WTC11 (cell line): ENCODE data around the gene ERICH6. TPM values are rescaled to one million over a fixed set of nuclear protein-coding genes. Genes with fewer than 3 reads are reported as not detected.

Experiments
- ATAC-seq: fragments of 200-7000 bp; cut with Tn5 transposase; 2 replicates; pipeline ENCODE4 v1.10.0; 2021; ENCODE audit warnings: mild to moderate bottlenecking, moderate library complexity
- CTCF ChIA-PET: fragments of 300-600 bp; sonication (Branson Sonifier 250); formaldehyde crosslinking; loops from one replicate; lab custom pipeline; 2021; ENCODE audit warnings: antibody characterized with exemption; lab: Charles Lee
- POLR2A ChIA-PET: fragments of 350-600 bp; sonication (Branson Sonifier 250); formaldehyde crosslinking; loops from one replicate; lab custom pipeline; 2021; ENCODE audit warnings: antibody characterized with exemption; lab: Charles Lee
- DNase-seq: peaks from one replicate; pipeline ENCODE4 v3.0.0; 2021; ENCODE audit warnings: low spot score
- H3K27ac Mint-ChIP-seq: 2 replicates; pipeline ENCODE4 v1.8.0; 2021; ENCODE audit warnings: mixed read lengths
- H3K27me3 Mint-ChIP-seq: 2 replicates; pipeline ENCODE4 v1.8.0; 2021; ENCODE audit warnings: low read depth, mild to moderate bottlenecking, moderate library complexity, mixed read lengths
- H3K36me3 Mint-ChIP-seq: 2 replicates; pipeline ENCODE4 v1.8.0; 2021; ENCODE audit warnings: mixed read lengths
- H3K4me1 Mint-ChIP-seq: 2 replicates; pipeline ENCODE4 v1.8.0; 2022; ENCODE audit warnings: mixed read lengths
- H3K4me3 Mint-ChIP-seq: 2 replicates; pipeline ENCODE4 v1.8.0; 2021; ENCODE audit warnings: mild to moderate bottlenecking, moderate library complexity, mixed read lengths
- H3K9me3 Mint-ChIP-seq: 2 replicates; pipeline ENCODE4 v1.8.0; 2021; ENCODE audit warnings: mixed read lengths
- ETV6 ChIP-seq: sonication (generic); formaldehyde crosslinking; IDR thresholded peaks from 2 replicates; pipeline ENCODE4 v1.8.1; 2022; ENCODE audit warnings: mild to moderate bottlenecking, missing genetic modification reagents
- FOXK1 ChIP-seq: sonication (generic); formaldehyde crosslinking; IDR thresholded peaks from 2 replicates; pipeline ENCODE4 v1.8.0; 2022; ENCODE audit warnings: mild to moderate bottlenecking, moderate library complexity, missing genetic modification reagents
- NR2C2 ChIP-seq: sonication (generic); formaldehyde crosslinking; IDR thresholded peaks from 2 replicates; pipeline ENCODE4 v1.8.0; 2022; ENCODE audit warnings: mild to moderate bottlenecking, missing genetic modification reagents
- PRRX2 ChIP-seq: fragments of 250-450 bp; sonication (Bioruptor Pico); IDR thresholded peaks from 2 replicates; pipeline ENCODE4 v1.8.0; 2021; ENCODE audit warnings: mild to moderate bottlenecking
- SMAD3 ChIP-seq: sonication (generic); formaldehyde crosslinking; IDR thresholded peaks from 2 replicates; pipeline ENCODE4 v1.8.0; 2022; ENCODE audit warnings: missing genetic modification reagents, mild to moderate bottlenecking, borderline replicate concordance
- SP1 ChIP-seq: sonication (generic); formaldehyde crosslinking; conservative IDR thresholded peaks from 2 replicates; pipeline ENCODE4 v1.8.1; 2022; ENCODE audit warnings: missing genetic modification reagents
- TEAD1 ChIP-seq: sonication (generic); formaldehyde crosslinking; IDR thresholded peaks from 2 replicates; pipeline ENCODE4 v1.8.0; 2022; ENCODE audit warnings: mild to moderate bottlenecking, missing genetic modification reagents
- ZNF317 ChIP-seq: sonication (generic); formaldehyde crosslinking; IDR thresholded peaks from 2 replicates; pipeline ENCODE4 v1.8.1; 2023; ENCODE audit warnings: low read depth, mild to moderate bottlenecking, moderate library complexity, missing genetic modification reagents, borderline replicate concordance
- ZNF416 ChIP-seq: fragments of 250-450 bp; sonication (Bioruptor Pico); IDR thresholded peaks from 2 replicates; pipeline ENCODE4 v1.9.0; 2021; ENCODE audit warnings: mild to moderate bottlenecking, inconsistent platforms
- ZNF425 ChIP-seq: fragments of 250-450 bp; sonication (Bioruptor Pico); conservative IDR thresholded peaks from 2 replicates; pipeline ENCODE4 v1.9.0; 2021; ENCODE audit warnings: mild to moderate bottlenecking
- total RNA-seq: library from RNA; stranded (reverse); gene quantifications from 3 replicates; pipeline ENCODE4 v1.2.3, GENCODE V29; 2021
- TF ChIP-seq, protein P1 (sequence below): sonication (generic); formaldehyde crosslinking; IDR thresholded peaks from 2 replicates; pipeline ENCODE4 v1.8.0; 2022; ENCODE audit warnings: mild to moderate bottlenecking, missing genetic modification reagents
- TF ChIP-seq, protein P2 (sequence below): fragments of 250-450 bp; sonication (Bioruptor Pico); IDR thresholded peaks from 2 replicates; pipeline ENCODE4 v1.9.0; 2021; ENCODE audit warnings: mild to moderate bottlenecking, borderline replicate concordance

ERICH6 gene
- total RNA-seq, 1 experiment from 2014 or later: 0.26 TPM

DNA sequence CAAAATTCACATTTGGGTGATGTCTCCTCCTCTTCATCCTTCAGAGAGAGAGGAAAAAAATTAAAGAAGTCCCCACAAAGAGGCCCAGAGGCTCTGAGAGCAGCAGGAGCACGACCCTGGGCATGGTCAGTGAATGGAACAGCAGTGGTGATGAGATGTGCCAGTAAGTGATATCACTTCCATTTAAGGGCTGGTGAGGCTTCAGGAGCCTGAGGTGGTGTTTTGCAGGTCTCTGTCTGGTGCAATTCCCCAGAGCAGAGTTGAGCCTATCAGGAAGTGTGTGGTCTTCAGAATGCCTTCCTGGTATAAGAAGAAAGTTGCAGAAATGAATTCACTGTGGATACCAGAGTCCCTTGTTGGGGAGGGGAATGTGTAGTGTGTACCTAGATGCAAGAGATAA lies 21.4 kb downstream of the ERICH6 start:
- TF ChIP-seq PRRX2 (CRISPR knock-in tag): no peak
- TF ChIP-seq SP1: no peak
- no peak for TF ChIP-seq ZNF425 (CRISPR knock-in tag)
- TF ChIP-seq, protein P1, sequence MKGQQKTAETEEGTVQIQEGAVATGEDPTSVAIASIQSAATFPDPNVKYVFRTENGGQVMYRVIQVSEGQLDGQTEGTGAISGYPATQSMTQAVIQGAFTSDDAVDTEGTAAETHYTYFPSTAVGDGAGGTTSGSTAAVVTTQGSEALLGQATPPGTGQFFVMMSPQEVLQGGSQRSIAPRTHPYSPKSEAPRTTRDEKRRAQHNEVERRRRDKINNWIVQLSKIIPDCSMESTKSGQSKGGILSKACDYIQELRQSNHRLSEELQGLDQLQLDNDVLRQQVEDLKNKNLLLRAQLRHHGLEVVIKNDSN: no peak
- TF ChIP-seq, all 79 proteins: peak for 0
- no peak for ATAC-seq
- Mint-ChIP-seq H3K27me3 (no peaks in the 10 kb centered on the region; the same call in 1 of the 2 replicates), H3K4me1 (no peaks in the 10 kb centered on the region), H3K4me3 (no peak overlapping the region), H3K27ac (no peak overlapping the region), H3K9me3 (peaks cover 7% of the 10 kb centered on the region), H3K36me3 (no peaks in the 10 kb centered on the region)
- DNase-seq: no peak
- ChIA-PET CTCF (no interaction called here), POLR2A (no interaction called here)

DNA sequence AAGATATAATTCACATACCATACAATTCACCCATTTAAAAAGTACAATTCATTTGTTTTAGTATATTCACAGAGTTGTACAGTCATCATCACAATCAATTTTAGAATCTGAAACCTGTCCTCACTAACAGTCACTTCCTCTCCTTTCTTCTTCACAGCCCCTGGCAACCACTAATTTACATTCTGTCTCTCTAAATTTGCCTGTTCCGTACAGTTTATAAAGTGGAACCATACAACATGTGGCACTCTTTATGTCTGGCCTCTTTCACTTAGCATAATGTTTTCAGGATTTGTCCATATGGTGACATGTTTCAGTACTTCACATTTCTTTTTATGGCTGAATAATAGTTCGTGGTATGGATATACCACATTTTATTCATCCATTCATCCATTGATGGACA lies 22.7 kb downstream of the ERICH6 start:
- TF ChIP-seq SMAD3: no peak
- TF ChIP-seq, protein P2, sequence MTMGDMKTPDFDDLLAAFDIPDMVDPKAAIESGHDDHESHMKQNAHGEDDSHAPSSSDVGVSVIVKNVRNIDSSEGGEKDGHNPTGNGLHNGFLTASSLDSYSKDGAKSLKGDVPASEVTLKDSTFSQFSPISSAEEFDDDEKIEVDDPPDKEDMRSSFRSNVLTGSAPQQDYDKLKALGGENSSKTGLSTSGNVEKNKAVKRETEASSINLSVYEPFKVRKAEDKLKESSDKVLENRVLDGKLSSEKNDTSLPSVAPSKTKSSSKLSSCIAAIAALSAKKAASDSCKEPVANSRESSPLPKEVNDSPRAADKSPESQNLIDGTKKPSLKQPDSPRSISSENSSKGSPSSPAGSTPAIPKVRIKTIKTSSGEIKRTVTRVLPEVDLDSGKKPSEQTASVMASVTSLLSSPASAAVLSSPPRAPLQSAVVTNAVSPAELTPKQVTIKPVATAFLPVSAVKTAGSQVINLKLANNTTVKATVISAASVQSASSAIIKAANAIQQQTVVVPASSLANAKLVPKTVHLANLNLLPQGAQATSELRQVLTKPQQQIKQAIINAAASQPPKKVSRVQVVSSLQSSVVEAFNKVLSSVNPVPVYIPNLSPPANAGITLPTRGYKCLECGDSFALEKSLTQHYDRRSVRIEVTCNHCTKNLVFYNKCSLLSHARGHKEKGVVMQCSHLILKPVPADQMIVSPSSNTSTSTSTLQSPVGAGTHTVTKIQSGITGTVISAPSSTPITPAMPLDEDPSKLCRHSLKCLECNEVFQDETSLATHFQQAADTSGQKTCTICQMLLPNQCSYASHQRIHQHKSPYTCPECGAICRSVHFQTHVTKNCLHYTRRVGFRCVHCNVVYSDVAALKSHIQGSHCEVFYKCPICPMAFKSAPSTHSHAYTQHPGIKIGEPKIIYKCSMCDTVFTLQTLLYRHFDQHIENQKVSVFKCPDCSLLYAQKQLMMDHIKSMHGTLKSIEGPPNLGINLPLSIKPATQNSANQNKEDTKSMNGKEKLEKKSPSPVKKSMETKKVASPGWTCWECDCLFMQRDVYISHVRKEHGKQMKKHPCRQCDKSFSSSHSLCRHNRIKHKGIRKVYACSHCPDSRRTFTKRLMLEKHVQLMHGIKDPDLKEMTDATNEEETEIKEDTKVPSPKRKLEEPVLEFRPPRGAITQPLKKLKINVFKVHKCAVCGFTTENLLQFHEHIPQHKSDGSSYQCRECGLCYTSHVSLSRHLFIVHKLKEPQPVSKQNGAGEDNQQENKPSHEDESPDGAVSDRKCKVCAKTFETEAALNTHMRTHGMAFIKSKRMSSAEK (CRISPR knock-in tag): no peak
- no peak for TF ChIP-seq ETV6 (CRISPR knock-in tag)
- TF ChIP-seq ZNF416 (CRISPR knock-in tag): no peak
- TF ChIP-seq NR2C2 (CRISPR knock-in tag): no peak
- no peak for TF ChIP-seq FOXK1 (CRISPR knock-in tag)
- DNase-seq: no peak
- H3K27ac Mint-ChIP-seq: no peak overlapping the region
- ChIA-PET POLR2A (no interaction called here), CTCF (no interaction called here)
- H3K9me3 Mint-ChIP-seq: peaks cover 12% of the 10 kb centered on the region
- no peak overlapping the region for H3K4me3 Mint-ChIP-seq
- H3K27me3 Mint-ChIP-seq: no peaks in the 10 kb centered on the region; the same call in 1 of the 2 replicates
- H3K4me1 Mint-ChIP-seq: no peaks in the 10 kb centered on the region
- H3K36me3 Mint-ChIP-seq: peaks cover 4% of the 10 kb centered on the region
- ATAC-seq: no peak

GRCh38 chr3:150680562-150680961 lies 23.2 kb downstream of the ERICH6 start:
- peaks cover 17% of the 10 kb centered on the region for H3K9me3 Mint-ChIP-seq
- DNase-seq (no peak), ATAC-seq (no peak)
- H3K4me3 Mint-ChIP-seq: no peak overlapping the region
- peaks cover 9% of the 10 kb centered on the region for H3K36me3 Mint-ChIP-seq
- H3K27ac Mint-ChIP-seq: no peak overlapping the region
- H3K4me1 Mint-ChIP-seq: no peaks in the 10 kb centered on the region
- TF ChIP-seq TEAD1: no peak
- H3K27me3 Mint-ChIP-seq: no peaks in the 10 kb centered on the region
- ChIA-PET CTCF (no interaction called here), POLR2A (no interaction called here)

GRCh38 chr3:150675587-150675986 lies 28.1 kb downstream of the ERICH6 start:
- TF ChIP-seq SMAD3 (no peak), ZNF317 (CRISPR knock-in tag) (peak; percentile 95; the same call in 1 of the 2 replicates)
- H3K27me3 Mint-ChIP-seq: no peaks in the 10 kb centered on the region
- ChIA-PET POLR2A (no interaction called here), CTCF (no interaction called here)
- H3K36me3 Mint-ChIP-seq: peaks cover 11% of the 10 kb centered on the region
- H3K4me1 Mint-ChIP-seq: no peaks in the 10 kb centered on the region
- DNase-seq: no peak
- H3K27ac Mint-ChIP-seq: no peak overlapping the region
- H3K4me3 Mint-ChIP-seq: no peak overlapping the region
- peaks cover 18% of the 10 kb centered on the region for H3K9me3 Mint-ChIP-seq
- ATAC-seq: no peak
